EL (cell line): Measurements from ENCODE around the gene DPM2.

Experiments
- DNase-seq: peaks from one replicate; pipeline ENCODE4 v3.0.0-alpha.2; 2016

DPM2 gene

GRCh38 chr9:127937388-127938297 lies at the start of gene DPM2:
TSS of gene DPM2 (minus strand) at chr9:127937854. CDS start at chr9:127937820, 34 bp downstream.
- DNase-seq = peak; percentile 88

GRCh38 chr9:127987103-127987614 lies 49.5 kb upstream of the DPM2 start:
- peak; percentile 71 for DNase-seq

- DNase-seq = no peak
These were observed 47.4 kb upstream of the DPM2 start for GRCh38 chr9:127985011-127985410.

GRCh38 chr9:127983847-127984289 lies 46.2 kb upstream of the DPM2 start:
- DNase-seq = no peak

GRCh38 chr9:127982912-127983311 lies 45.3 kb upstream of the DPM2 start:
- DNase-seq = no peak

- no peak for DNase-seq
These were observed 44.0 kb upstream of the DPM2 start for GRCh38 chr9:127981559-127982121.

- peak; percentile 92 for DNase-seq
These were observed 43.3 kb upstream of the DPM2 start, which contains the start of gene EEIG1 for GRCh38 chr9:127980706-127981558. TSS of gene EEIG1 (minus strand) at chr9:127980989. CDS start at chr9:127980137, 852 bp downstream.

GRCh38 chr9:127980060-127980705 lies 42.5 kb upstream of the DPM2 start:
- DNase-seq = peak; percentile 30

GRCh38 chr9:127979333-127980059 lies 41.8 kb upstream of the DPM2 start:
- peak; percentile 67 for DNase-seq

- no peak for DNase-seq
These were observed 41.3 kb upstream of the DPM2 start for GRCh38 chr9:127979015-127979332.

- DNase-seq = peak; percentile 80
These were observed 40.4 kb upstream of the DPM2 start for GRCh38 chr9:127977884-127978647.

- DNase-seq = no peak
These were observed 39.6 kb upstream of the DPM2 start for GRCh38 chr9:127977009-127977883.

- DNase-seq = no peak
These were observed 38.8 kb upstream of the DPM2 start for GRCh38 chr9:127976498-127976897.

GRCh38 chr9:127975376-127976315 lies 38.0 kb upstream of the DPM2 start:
- DNase-seq = no peak

- no peak for DNase-seq
These were observed 37.2 kb upstream of the DPM2 start for GRCh38 chr9:127974769-127975261.

- no peak for DNase-seq
These were observed 36.5 kb upstream of the DPM2 start for GRCh38 chr9:127974001-127974768.

GRCh38 chr9:127973169-127974000 lies 35.7 kb upstream of the DPM2 start:
- no peak for DNase-seq
